ENCODE results near the gene NFS1.
"Not testable (repeated sequence)": the region's sequence is repeated elsewhere in the genome, so short reads cannot be mapped to it uniquely, and the experiment has no call there.

- TF ChIP-seq CTCF (IDR thresholded peaks at IDR 0.05; ENCODE audit: low read length); EZH2 (optimal IDR thresholded peaks at IDR 0.05; ENCODE audit: low read depth, low read length): not testable (repeated sequence)
These were observed 19.2 kb upstream of the NFS1 start for GRCh38 chr20:35718321-35718720.
